Measurements from ENCODE around the gene HDAC11.
A peak's percentile ranks its signal among the peaks of the same experiment; 100 is the strongest.

DNA sequence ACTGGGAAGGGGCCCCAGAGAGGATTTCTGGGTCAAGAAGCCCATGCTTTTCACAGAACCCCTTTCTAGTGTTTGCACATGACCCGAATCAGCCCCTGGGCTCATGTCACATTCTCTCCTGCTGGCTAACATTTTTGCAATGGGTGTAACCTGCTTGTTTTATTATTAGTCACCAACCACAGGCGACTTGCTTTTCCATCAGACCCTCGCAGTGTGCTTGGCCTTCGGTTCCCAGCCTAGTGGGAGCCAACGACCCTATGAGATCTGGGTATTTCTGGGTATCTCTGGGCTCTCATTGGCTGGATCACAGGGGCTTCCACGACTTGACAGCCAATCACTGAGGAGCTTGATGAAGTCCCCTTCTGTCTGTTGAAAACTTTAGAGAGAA, 57.8 kb downstream of the HDAC11 start:
- no peak for TF ChIP-seq POLR2A (IDR thresholded peaks at IDR 0.05; ENCODE audit: low read depth)
- TF ChIP-seq, protein P1, sequence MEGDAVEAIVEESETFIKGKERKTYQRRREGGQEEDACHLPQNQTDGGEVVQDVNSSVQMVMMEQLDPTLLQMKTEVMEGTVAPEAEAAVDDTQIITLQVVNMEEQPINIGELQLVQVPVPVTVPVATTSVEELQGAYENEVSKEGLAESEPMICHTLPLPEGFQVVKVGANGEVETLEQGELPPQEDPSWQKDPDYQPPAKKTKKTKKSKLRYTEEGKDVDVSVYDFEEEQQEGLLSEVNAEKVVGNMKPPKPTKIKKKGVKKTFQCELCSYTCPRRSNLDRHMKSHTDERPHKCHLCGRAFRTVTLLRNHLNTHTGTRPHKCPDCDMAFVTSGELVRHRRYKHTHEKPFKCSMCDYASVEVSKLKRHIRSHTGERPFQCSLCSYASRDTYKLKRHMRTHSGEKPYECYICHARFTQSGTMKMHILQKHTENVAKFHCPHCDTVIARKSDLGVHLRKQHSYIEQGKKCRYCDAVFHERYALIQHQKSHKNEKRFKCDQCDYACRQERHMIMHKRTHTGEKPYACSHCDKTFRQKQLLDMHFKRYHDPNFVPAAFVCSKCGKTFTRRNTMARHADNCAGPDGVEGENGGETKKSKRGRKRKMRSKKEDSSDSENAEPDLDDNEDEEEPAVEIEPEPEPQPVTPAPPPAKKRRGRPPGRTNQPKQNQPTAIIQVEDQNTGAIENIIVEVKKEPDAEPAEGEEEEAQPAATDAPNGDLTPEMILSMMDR (IDR thresholded peaks at IDR 0.05) = no peak
- TF ChIP-seq EP300 (IDR thresholded peaks at IDR 0.05) = no peak
- peak in 1 of 2 donors; percentile 22 for TF ChIP-seq POLR2AphosphoS5 (IDR thresholded peaks at IDR 0.05)
